HG02870 (cell line): ENCODE data around the gene CAMTA1.

Experiments used
- ATAC-seq: cut with Tn5 transposase; IDR thresholded peaks from one replicate; pipeline ENCODE4 v1.9.1; 2021; ENCODE audit warnings: mild to moderate bottlenecking, moderate library complexity; ENCODE audit not compliant: unreplicated experiment

CAMTA1 gene

GRCh38 chr1:7348073-7348472 lies 562.8 kb downstream of the CAMTA1 start:
- ATAC-seq = no peak

- ATAC-seq = no peak
These were observed 563.3 kb downstream of the CAMTA1 start for GRCh38 chr1:7348580-7348979.

- no peak for ATAC-seq
These were observed 565.5 kb downstream of the CAMTA1 start for GRCh38 chr1:7350804-7351203.

GRCh38 chr1:7351649-7352048 lies 566.4 kb downstream of the CAMTA1 start:
- no peak for ATAC-seq

- ATAC-seq = no peak
These were observed 567.1 kb downstream of the CAMTA1 start for GRCh38 chr1:7352364-7352763.

GRCh38 chr1:7352974-7353373 lies 567.7 kb downstream of the CAMTA1 start:
- no peak for ATAC-seq

- ATAC-seq = no peak
These were observed 570.4 kb downstream of the CAMTA1 start for GRCh38 chr1:7355646-7356045.

GRCh38 chr1:7356079-7356478 lies 570.8 kb downstream of the CAMTA1 start:
- no peak for ATAC-seq

- no peak for ATAC-seq
These were observed 573.2 kb downstream of the CAMTA1 start for GRCh38 chr1:7358425-7358824.

- no peak for ATAC-seq
These were observed 575.3 kb downstream of the CAMTA1 start for GRCh38 chr1:7360526-7360925.

- ATAC-seq = no peak
These were observed 577.7 kb downstream of the CAMTA1 start for GRCh38 chr1:7362947-7363346.

GRCh38 chr1:7363450-7363849 lies 578.2 kb downstream of the CAMTA1 start:
- no peak for ATAC-seq

- ATAC-seq = no peak
These were observed 580.5 kb downstream of the CAMTA1 start for GRCh38 chr1:7365706-7366105.

- ATAC-seq = no peak
These were observed 581.2 kb downstream of the CAMTA1 start for GRCh38 chr1:7366286-7366954.

- no peak for ATAC-seq
These were observed 581.9 kb downstream of the CAMTA1 start for GRCh38 chr1:7366955-7367665.

GRCh38 chr1:7369866-7370265 lies 584.6 kb downstream of the CAMTA1 start:
- ATAC-seq = no peak

- no peak for ATAC-seq
These were observed 586.7 kb downstream of the CAMTA1 start for GRCh38 chr1:7371926-7372325.

- no peak for ATAC-seq
These were observed 587.3 kb downstream of the CAMTA1 start for GRCh38 chr1:7372477-7373120.

- no peak for ATAC-seq
These were observed 588.0 kb downstream of the CAMTA1 start for GRCh38 chr1:7373251-7373650.

GRCh38 chr1:7373876-7374562 lies 588.8 kb downstream of the CAMTA1 start:
- ATAC-seq = no peak

GRCh38 chr1:7374563-7375160 lies 589.4 kb downstream of the CAMTA1 start:
- ATAC-seq = no peak
